ENCODE results near the gene ALAD. TPM values are rescaled to one million over a fixed set of nuclear protein-coding genes. Genes with fewer than 3 reads are reported as not detected.
"Not testable (repeated sequence)": the region's sequence is repeated elsewhere in the genome, so short reads cannot be mapped to it uniquely, and the experiment has no call there.

The ALAD gene
- total RNA-seq, 2 donors from 2014 or later: 33.1 to 41.2 TPM

DNA sequence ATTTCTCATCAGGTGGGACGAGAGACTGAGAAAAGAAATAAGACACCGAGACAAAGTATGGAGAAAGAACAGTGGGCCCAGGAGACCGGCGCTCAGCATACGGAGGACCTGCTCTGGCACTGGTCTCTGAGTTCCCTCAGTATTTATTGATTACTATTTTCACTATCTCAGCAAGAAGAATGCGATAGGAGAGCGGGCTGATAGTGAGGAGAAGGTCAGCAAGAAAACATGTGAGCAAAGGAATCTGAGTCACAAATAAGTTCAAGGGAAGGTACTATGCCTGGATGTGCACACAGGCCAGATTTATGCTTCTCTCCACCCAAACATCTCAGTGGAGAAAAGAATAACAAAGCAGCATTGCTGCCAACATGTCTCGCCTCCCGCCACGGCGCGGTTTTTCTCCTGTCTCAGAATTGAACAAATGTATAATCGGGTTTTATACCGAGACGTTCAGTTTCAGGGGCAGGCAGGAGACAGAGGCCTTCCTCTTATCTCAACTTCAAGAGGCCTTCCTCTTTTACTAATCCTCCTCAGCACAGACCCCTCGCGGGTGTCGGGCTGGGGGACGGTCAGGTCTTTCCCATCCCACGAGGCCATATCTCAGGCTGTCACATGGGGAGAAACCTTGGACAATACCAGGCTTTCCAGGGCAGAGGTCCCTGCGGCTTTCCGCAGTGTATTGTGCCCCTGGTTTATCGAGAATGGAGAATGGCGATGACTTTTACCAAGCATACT lies 21.8 kb downstream of the ALAD start:
- DNase-seq (ENCODE audit: low spot score): peak; percentile 68
- intact Hi-C loops (cut with DNase I): loop anchor here in 1 of 2 donors (5.0 kb wide), 1 partner anchor 1083 kb away; no protein-coding TSS in a partner anchor

GRCh38 chr9:113376634-113377567 lies 24.2 kb downstream of the ALAD start, which contains the start of gene HDHD3:
Gene HDHD3, minus strand, starts transcription at chr9:113376986. Its CDS starts 2,632 bp downstream, at chr9:113374354.
- intact Hi-C loops (cut with DNase I): loop anchor here in 1 of 2 donors (5.0 kb wide), 1 partner anchor 1085 kb away; no protein-coding TSS in a partner anchor
- DNase-seq (ENCODE audit: low spot score): peak; percentile 93

GRCh38 chr9:113375057-113376023 lies 25.7 kb downstream of the ALAD start:
- DNase-seq (ENCODE audit: low spot score): no peak
- intact Hi-C loops (cut with DNase I): loop anchor here in 1 of 2 donors (2.0 to 5.0 kb wide), 2 partner anchors 31 to 1087 kb away; no protein-coding TSS in a partner anchor

GRCh38 chr9:113373676-113374392 lies 27.2 kb downstream of the ALAD start:
- intact Hi-C loops (cut with DNase I): loop anchor here in 1 of 2 donors (2.0 kb wide), 1 partner anchor 29 kb away; no protein-coding TSS in a partner anchor
- peak; percentile 77 for DNase-seq (ENCODE audit: low spot score)

- DNase-seq (ENCODE audit: low spot score): peak; percentile 32
- intact Hi-C loops (cut with DNase I): no loop called here
These were observed 27.8 kb downstream of the ALAD start for GRCh38 chr9:113373256-113373655.

GRCh38 chr9:113372059-113372458 lies 29.0 kb downstream of the ALAD start:
- no peak for DNase-seq (ENCODE audit: low spot score)
- intact Hi-C loops (cut with DNase I): no loop called here

- no peak for DNase-seq (ENCODE audit: low spot score)
- intact Hi-C loops (cut with DNase I): no loop called here
These were observed 30.2 kb downstream of the ALAD start for GRCh38 chr9:113370806-113371325.

GRCh38 chr9:113369855-113370140 lies 31.3 kb downstream of the ALAD start:
- intact Hi-C loops (cut with DNase I): no loop called here
- no peak for DNase-seq (ENCODE audit: low spot score)

DNA sequence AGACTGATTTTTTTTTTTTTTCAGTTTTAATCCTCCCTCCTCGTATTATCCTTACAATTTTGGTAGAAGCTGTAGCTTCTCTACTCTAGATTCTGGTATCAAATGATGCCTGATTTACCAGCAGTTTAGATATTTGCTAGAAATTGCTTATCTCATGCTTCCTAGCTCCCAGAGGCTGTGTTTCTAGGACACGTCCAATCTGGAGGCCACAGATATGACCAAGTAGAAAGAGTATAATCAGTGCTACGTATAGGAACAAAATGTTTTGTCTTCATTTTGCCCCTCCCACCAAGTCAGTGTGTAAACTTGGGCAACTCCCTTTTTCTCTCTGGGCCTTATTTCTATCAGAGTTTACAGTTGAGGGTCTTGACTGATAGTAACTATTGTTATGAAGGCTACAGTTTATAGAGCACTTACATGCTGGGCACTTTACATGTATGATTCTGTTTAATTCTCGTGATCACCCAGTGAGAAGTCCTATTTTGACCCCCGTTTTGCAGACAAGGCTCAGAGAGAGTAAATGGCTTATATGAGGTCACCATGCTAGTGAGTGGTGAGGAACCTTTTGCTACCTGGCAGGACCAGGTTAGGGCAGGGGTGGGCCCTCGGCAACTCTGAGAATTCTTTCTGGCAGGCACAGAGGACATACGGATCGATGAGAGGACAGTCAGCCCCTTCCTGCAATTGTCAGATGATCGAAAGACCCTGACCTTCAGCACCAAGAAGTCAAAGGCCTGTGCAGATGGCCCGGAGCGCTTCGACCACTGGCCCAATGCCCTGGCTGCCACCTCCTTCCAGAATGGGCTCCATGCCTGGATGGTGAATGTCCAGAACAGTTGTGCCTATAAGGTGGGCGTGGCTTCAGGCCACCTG lies 31.9 kb downstream of the ALAD start:
- DNase-seq (ENCODE audit: low spot score): peak; percentile 83
- intact Hi-C loops (cut with DNase I): no loop called here

- DNase-seq (ENCODE audit: low spot score): peak; percentile 32
- intact Hi-C loops (cut with DNase I): no loop called here
These were observed 32.6 kb downstream of the ALAD start for GRCh38 chr9:113368348-113368981.

GRCh38 chr9:113365652-113366051 lies 35.4 kb downstream of the ALAD start:
- intact Hi-C loops (cut with DNase I): not testable (repeated sequence)
- peak; percentile 78 for DNase-seq (ENCODE audit: low spot score)

GRCh38 chr9:113364951-113365350 lies 36.1 kb downstream of the ALAD start:
- intact Hi-C loops (cut with DNase I): no loop called here
- no peak for DNase-seq (ENCODE audit: low spot score)

DNA sequence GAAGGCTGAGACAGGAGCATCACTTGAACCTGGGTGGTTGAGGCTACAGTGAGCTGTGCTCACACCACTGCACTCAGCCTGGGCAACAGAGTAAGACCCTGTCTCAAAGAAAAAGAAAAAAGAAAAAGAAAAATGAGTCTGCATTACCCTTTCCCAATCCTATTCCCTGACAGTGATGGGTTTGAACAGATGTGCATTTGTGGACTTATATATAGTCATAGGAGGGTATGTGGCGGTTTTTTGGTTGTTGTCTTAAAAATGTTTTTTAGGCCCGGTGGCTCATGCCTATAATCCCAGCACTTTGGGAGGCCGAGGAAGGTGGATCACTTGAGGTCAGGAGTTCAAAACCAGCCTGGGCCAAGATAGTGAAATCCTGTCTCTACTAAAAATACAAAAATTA lies 37.7 kb downstream of the ALAD start:
- peak; percentile 26 for DNase-seq (ENCODE audit: low spot score)
- intact Hi-C loops (cut with DNase I): no loop called here

- intact Hi-C loops (cut with DNase I): no loop called here
- peak; percentile 10 for DNase-seq (ENCODE audit: low spot score)
These were observed 39.6 kb downstream of the ALAD start for GRCh38 chr9:113361304-113362018.

GRCh38 chr9:113360242-113360842 lies 40.7 kb downstream of the ALAD start:
- intact Hi-C loops (cut with DNase I): no loop called here
- peak; percentile 75 for DNase-seq (ENCODE audit: low spot score)

- DNase-seq (ENCODE audit: low spot score): peak; percentile 6
- intact Hi-C loops (cut with DNase I): no loop called here
These were observed 41.7 kb downstream of the ALAD start for GRCh38 chr9:113359385-113359784.

All from posterior vena cava (tissue), 2 donors.